Ascending aorta (tissue), 2 donors: ENCODE results near the gene TRIM52. TPM values are rescaled to one million over a fixed set of nuclear protein-coding genes. Genes with fewer than 3 reads are reported as not detected.

Source experiments
- DNase-seq, 2 donors: peaks; one replicate each; pipeline ENCODE4 v3.0.0-alpha.2; 2019; ENCODE audit warnings: low spot score in 2 of 2
- H3K27ac ChIP-seq, 2 donors: fragments of 200-600 bp; sonication (generic); one replicate each; pipeline ENCODE4 v1.5.1; 2016 to 2017; ENCODE audit warnings: mild to moderate bottlenecking in 1 of 2
- H3K27me3 ChIP-seq: fragments of 200-600 bp; sonication (generic); one replicate; pipeline ENCODE4 v1.5.1; 2017
- H3K36me3 ChIP-seq, 2 donors: fragments of 200-600 bp; sonication (generic); one replicate each; pipeline ENCODE4 v1.5.1; 2016
- H3K4me1 ChIP-seq, 2 donors: fragments of 200-600 bp; sonication (generic); one replicate each; pipeline ENCODE4 v1.5.1; 2016 to 2017; ENCODE audit warnings: mild to moderate bottlenecking in 1 of 2
- H3K4me3 ChIP-seq, 2 donors: fragments of 200-600 bp; sonication (generic); one replicate each; pipeline ENCODE4 v1.5.1; 2016 to 2017; ENCODE audit warnings: mild to moderate bottlenecking in 1 of 2
- H3K9me3 ChIP-seq, 2 donors: fragments of 200-600 bp; sonication (generic); one replicate each; pipeline ENCODE4 v1.5.1; 2016
- intact Hi-C: fragments of 100-400 bp; cut with DNase I; formaldehyde crosslinking; loops from one replicate; pipeline ENCODE4 v1.15.1; 2023
- total RNA-seq: library from RNA; depleted of rRNA; stranded (reverse); fragments of >200 nt; gene quantifications from one replicate; pipeline ENCODE4 v1.1.0, GENCODE V29; 2016
- TF ChIP-seq, protein P1 (sequence below), 3 experiments: fragments of 200-600 bp in 2 of 3; fragments of 450-650 bp in 1 of 3; sonication (generic) in 2 of 3; IDR thresholded peaks; one replicate each; pipeline ENCODE4 v1.5.1; 2016 to 2019; ENCODE audit warnings: antibody characterized with exemption in 3 of 3, mild to moderate bottlenecking in 1 of 3, moderate library complexity in 1 of 3

Gene TRIM52
- total RNA-seq, 1 donor from 2014 or later: 21.2 TPM

GRCh38 chr5:181221105-181221791, 39.7 kb downstream of the TRIM52 start:
- peak overlapping the region in 1 of 2 donors; percentile 94 for H3K27ac ChIP-seq
- intact Hi-C loops: no loop called here
- no peaks in the 10 kb centered on the region for H3K27me3 ChIP-seq
- no peak for DNase-seq
- peaks cover 7 to 8% of the 10 kb centered on the region in 2 donors for H3K4me1 ChIP-seq
- no peak overlapping the region for H3K4me3 ChIP-seq
- TF ChIP-seq, protein P1, sequence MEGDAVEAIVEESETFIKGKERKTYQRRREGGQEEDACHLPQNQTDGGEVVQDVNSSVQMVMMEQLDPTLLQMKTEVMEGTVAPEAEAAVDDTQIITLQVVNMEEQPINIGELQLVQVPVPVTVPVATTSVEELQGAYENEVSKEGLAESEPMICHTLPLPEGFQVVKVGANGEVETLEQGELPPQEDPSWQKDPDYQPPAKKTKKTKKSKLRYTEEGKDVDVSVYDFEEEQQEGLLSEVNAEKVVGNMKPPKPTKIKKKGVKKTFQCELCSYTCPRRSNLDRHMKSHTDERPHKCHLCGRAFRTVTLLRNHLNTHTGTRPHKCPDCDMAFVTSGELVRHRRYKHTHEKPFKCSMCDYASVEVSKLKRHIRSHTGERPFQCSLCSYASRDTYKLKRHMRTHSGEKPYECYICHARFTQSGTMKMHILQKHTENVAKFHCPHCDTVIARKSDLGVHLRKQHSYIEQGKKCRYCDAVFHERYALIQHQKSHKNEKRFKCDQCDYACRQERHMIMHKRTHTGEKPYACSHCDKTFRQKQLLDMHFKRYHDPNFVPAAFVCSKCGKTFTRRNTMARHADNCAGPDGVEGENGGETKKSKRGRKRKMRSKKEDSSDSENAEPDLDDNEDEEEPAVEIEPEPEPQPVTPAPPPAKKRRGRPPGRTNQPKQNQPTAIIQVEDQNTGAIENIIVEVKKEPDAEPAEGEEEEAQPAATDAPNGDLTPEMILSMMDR (IDR thresholded peaks at IDR 0.05): no peak
- H3K9me3 ChIP-seq: no peaks in the 10 kb centered on the region
- H3K36me3 ChIP-seq: no peaks in the 10 kb centered on the region

- intact Hi-C loops: no loop called here
- Histone ChIP-seq H3K27me3 (no peaks in the 10 kb centered on the region), H3K27ac (no peak overlapping the region), H3K9me3 (no peaks in the 10 kb centered on the region), H3K36me3 (no peaks in the 10 kb centered on the region), H3K4me1 (peaks cover 7 to 8% of the 10 kb centered on the region in 2 donors), H3K4me3 (no peak overlapping the region)
- no peak for DNase-seq
- TF ChIP-seq, protein P1 (IDR thresholded peaks at IDR 0.05): no peak
Observed at GRCh38 chr5:181220178-181220515, 40.8 kb downstream of the TRIM52 start.

DNA sequence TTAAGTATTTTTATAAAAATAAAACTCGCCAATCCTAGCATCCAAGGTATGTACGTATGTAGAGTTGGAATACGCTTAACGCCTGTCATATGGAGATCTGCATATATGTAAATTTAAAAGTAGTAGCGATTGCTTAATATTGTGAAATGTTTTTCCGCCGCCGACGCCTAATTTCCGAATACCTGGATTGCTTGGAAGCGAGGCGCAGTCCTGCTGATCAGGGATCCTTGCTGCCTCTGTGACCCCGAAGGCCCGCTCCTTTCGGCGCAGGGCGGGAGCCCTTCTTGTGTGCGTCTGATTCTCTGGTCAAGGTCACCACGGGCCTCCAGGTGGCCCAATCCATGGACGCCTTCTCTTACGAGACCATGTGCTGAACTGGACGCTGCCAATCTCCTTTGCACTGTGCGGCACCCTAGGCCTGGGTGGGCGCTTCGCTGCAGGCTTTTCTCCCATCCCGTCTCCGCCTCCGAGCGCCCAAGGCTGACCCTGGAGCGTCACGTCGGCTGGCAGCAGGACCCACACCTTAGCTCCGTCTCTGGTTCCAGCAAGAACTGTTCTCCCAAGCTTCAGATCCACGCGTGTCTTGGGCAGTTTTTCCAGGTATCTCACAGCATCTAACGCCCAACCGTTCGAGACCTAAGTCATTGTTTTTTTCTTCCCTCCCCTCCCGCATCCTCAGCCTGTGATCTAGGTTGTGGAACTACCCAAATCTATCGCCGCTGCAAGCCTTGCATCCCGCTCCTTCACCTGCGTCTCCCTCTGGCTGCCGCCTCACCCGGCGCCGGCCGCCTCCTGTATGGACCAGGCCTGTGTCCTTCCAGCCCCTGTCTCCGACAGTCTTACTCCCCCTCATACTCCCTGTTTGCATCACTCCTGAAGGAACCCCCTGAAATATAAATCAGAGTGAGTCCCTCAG, 41.4 kb downstream of the TRIM52 start:
- intact Hi-C loops: no loop called here
- Histone ChIP-seq H3K9me3 (no peaks in the 10 kb centered on the region), H3K4me1 (peaks cover 6 to 7% of the 10 kb centered on the region in 2 donors), H3K27ac (no peak overlapping the region), H3K27me3 (no peaks in the 10 kb centered on the region), H3K36me3 (no peaks in the 10 kb centered on the region), H3K4me3 (no peak overlapping the region)
- TF ChIP-seq, protein P1 (IDR thresholded peaks at IDR 0.05): no peak
- DNase-seq: no peak

- Histone ChIP-seq H3K27me3 (no peaks in the 10 kb centered on the region), H3K4me1 (peaks cover 0 to 2% of the 10 kb centered on the region in 2 donors), H3K27ac (peak overlapping the region in 1 of 2 donors; percentile 75), H3K9me3 (no peaks in the 10 kb centered on the region), H3K4me3 (peak overlapping the region; percentile 27 to 68), H3K36me3 (no peaks in the 10 kb centered on the region)
- DNase-seq: no peak
- intact Hi-C loops: loop anchor here (1.0 kb wide), 2 partner anchors 12 to 30 kb away; no protein-coding TSS in a partner anchor
- TF ChIP-seq, protein P1 (IDR thresholded peaks at IDR 0.05): no peak
Observed at GRCh38 chr5:181218795-181219124, 42.2 kb downstream of the TRIM52 start.

DNA sequence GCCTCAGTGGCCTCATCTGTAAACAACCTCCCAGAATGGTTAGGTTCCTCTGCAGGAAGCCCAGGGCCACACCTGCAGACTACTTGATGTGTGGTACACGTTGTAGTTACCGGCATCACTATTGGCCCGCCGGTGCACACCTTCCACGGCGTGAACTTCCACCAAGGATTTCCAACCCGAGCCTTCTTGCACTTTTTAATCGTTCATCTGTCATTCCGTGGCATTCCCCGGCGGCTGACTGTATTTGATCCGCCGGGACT, 43.2 kb downstream of the TRIM52 start:
- H3K9me3 ChIP-seq: no peaks in the 10 kb centered on the region
- no peaks in the 10 kb centered on the region for H3K36me3 ChIP-seq
- H3K27me3 ChIP-seq: no peaks in the 10 kb centered on the region
- H3K4me1 ChIP-seq: peaks cover 0 to 2% of the 10 kb centered on the region in 2 donors
- DNase-seq: no peak
- peak overlapping the region; percentile 58 to 75 for H3K27ac ChIP-seq
- intact Hi-C loops: loop anchor here (1.0 kb wide), 3 partner anchors 11 to 29 kb away; no protein-coding TSS in a partner anchor
- peak overlapping the region; percentile 27 to 68 for H3K4me3 ChIP-seq
- TF ChIP-seq, protein P1 (IDR thresholded peaks at IDR 0.05): no peak
